Liver (tissue), 9 donors: ENCODE results near the gene EIPR1. TPM values are rescaled to one million over a fixed set of nuclear protein-coding genes. Genes with fewer than 3 reads are reported as not detected.

ENCODE experiments used
- DNase-seq: peaks from one replicate; pipeline ENCODE4 v3.0.0-alpha.2; 2017; ENCODE audit warnings: low spot score
- H3K27ac ChIP-seq, 2 donors: one replicate each; pipeline ENCODE4 v1.7.0; 2013; ENCODE audit warnings: inconsistent platforms in 2 of 2, low read length in 2 of 2, control low read depth in 1 of 2, low read depth in 1 of 2, mild to moderate bottlenecking in 1 of 2
- H3K27me3 ChIP-seq, 4 donors: one replicate each; pipeline versions ENCODE4 v1.6.1 to v1.7.0; 2013; ENCODE audit warnings: low read length in 3 of 4, inconsistent platforms in 1 of 4, mild to moderate bottlenecking in 1 of 4, moderate library complexity in 1 of 4; ENCODE audit not compliant: control insufficient read depth in 4 of 4, insufficient read depth in 4 of 4
- H3K36me3 ChIP-seq, 4 donors: one replicate each; pipeline versions ENCODE4 v1.6.1 to v1.7.0; 2013; ENCODE audit warnings: low read length in 3 of 4, mild to moderate bottlenecking in 3 of 4, low read depth in 1 of 4, moderate library complexity in 1 of 4; ENCODE audit not compliant: control insufficient read depth in 4 of 4, insufficient read depth in 3 of 4
- H3K4me1 ChIP-seq, 4 donors: one replicate each; pipeline versions ENCODE4 v1.6.1 to v1.7.0; 2013; ENCODE audit warnings: low read length in 3 of 4, mild to moderate bottlenecking in 3 of 4, moderate library complexity in 1 of 4; ENCODE audit not compliant: control insufficient read depth in 4 of 4, insufficient read depth in 4 of 4
- H3K4me3 ChIP-seq, 3 donors: one replicate each; pipeline versions ENCODE4 v1.6.1 to v1.7.0; 2013; ENCODE audit warnings: low read length in 3 of 3, control low read depth in 1 of 3, low read depth in 1 of 3, mild to moderate bottlenecking in 1 of 3
- H3K9ac ChIP-seq, 2 donors: one replicate each; pipeline ENCODE4 v1.7.0; 2013; ENCODE audit warnings: low read length in 2 of 2, mild to moderate bottlenecking in 2 of 2, moderate library complexity in 2 of 2, control low read depth in 1 of 2, low read depth in 1 of 2
- H3K9me3 ChIP-seq, 4 donors: one replicate each; pipeline versions ENCODE4 v1.6.1 to v1.7.0; 2013; ENCODE audit warnings: low read length in 3 of 4; ENCODE audit not compliant: control insufficient read depth in 4 of 4
- EGR1 ChIP-seq, 2 donors: IDR thresholded peaks; 2 replicates each; pipeline ENCODE4 v1.6.1; 2016 to 2018; ENCODE audit warnings: antibody characterized with exemption in 2 of 2, low read depth in 2 of 2
- FOXA1 ChIP-seq: IDR thresholded peaks from 2 replicates; pipeline ENCODE4 v1.6.1; 2016; ENCODE audit warnings: antibody characterized with exemption
- JUND ChIP-seq, 2 donors: IDR thresholded peaks; 2 replicates each; pipeline ENCODE4 v1.6.1; 2016; ENCODE audit warnings: antibody characterized with exemption in 2 of 2
- SP1 ChIP-seq: IDR thresholded peaks from 2 replicates; pipeline ENCODE4 v1.6.1; 2018; ENCODE audit warnings: antibody characterized with exemption, mild to moderate bottlenecking
- WGBS: extraction: QIAGEN DNeasy Blood & Tissue Kit; methylation state at CpG from one replicate; pipeline ENCODE4 v1.1.7; 2013; 5-methylcytosine and 5-hydroxymethylcytosine counted together
- polyA plus RNA-seq, 2 donors: library from polyadenylated mRNA; stranded (reverse) in 1 of 2; unstranded in 1 of 2; fragments of 200-250 nt in 1 of 2; fragments of >200 nt in 1 of 2; fragmentation: Nextera tagmentation in 1 of 2; extraction: Ambion mirVana in 1 of 2; gene quantifications; one replicate each; pipeline versions ENCODE4 v1.2.1 to v1.2.3, GENCODE V29; 2013 to 2015
- total RNA-seq, 2 donors: library from RNA; depleted of rRNA; stranded (reverse); fragments of >200 nt; gene quantifications; one replicate each; pipeline ENCODE4 v1.2.3, GENCODE V29; 2014
- TF ChIP-seq, protein P1 (sequence below): fragments of 150-350 bp; IDR thresholded peaks from 2 replicates; pipeline ENCODE4 v1.5.1; 2017; ENCODE audit warnings: improper control_type of control experiment, low read depth, low read length; ENCODE audit not compliant: missing input control
- TF ChIP-seq, protein P2 (sequence below): IDR thresholded peaks from 2 replicates; pipeline ENCODE4 v1.6.1; 2016; ENCODE audit warnings: antibody characterized with exemption
- TF ChIP-seq, protein P3 (sequence below): IDR thresholded peaks from 2 replicates; pipeline ENCODE4 v1.6.1; 2016; ENCODE audit warnings: antibody characterized with exemption
- TF ChIP-seq, protein P4 (sequence below): IDR thresholded peaks from 2 replicates; pipeline ENCODE4 v1.6.1; 2016; ENCODE audit warnings: antibody characterized with exemption, mild to moderate bottlenecking
- donor health status: healthy.
- donor health status: healthy.
- donor health status: healthy.
- donor health status: healthy.
- donor health status: healthy.

The EIPR1 gene
- total and polyA plus RNA-seq, 4 donors, result 7.6 to 12.1 (median 11.4) TPM

DNA sequence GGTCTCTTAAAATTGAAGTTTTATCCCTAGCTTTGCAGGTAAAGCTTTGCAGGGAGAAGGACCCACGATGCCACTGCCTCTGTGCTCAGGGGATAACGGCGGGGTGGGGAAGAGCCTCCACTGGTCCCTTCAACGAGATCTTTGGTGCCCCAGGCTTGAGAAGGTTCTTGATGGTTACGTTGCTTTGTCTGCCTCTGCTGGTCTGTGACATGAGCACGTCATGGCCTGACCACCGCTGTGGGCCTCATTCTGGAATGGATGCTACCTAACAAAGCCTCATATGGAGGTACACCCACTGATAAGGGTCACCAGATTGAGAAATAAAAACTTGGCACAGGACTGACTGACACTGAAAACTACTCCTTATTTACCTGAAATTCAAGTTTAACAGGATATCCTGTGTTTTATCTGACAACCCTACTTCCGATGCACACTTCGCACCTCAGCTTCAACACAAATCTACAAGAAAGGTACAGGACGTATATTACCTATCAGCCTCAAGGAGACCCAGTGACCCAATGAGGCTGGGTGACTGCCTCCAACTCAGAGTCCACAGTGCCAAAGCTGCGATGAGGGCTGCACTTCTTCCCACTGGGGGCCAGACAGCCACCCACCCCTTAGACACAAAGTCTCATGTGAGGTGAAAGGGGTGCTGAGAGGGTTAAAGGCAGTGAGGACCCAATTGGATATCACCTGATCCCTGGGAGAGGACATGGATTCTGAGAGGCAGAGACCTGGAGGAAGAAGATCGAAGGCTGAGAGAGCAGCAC, 64.9 kb downstream of the EIPR1 start:
- no peak for DNase-seq
- WGBS, result 93% methylated on average over 12 of the region's 12 CpGs
- no peak overlapping the region for H3K4me3 ChIP-seq

DNA sequence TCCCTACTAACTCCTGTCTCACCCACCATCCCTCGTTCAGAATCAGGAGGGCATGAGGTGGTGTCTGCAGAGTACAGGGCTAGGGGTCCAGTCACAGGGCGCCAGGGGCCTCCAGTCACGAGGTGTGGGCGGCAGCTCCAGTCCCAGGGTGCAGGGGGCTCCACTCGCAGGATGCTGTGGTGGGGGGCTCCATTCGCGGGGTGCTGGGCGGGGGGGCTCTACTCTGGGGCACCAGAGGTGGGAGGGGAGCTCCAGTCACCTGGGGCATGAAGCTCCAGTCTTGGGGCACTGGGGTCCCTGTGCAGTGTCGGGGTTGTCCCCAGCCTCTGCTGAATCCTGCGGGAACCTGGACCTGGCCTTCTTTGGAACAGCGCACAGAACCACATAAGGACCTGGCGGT, 66.0 kb downstream of the EIPR1 start:
- no peak for DNase-seq
- no peak overlapping the region for H3K27ac ChIP-seq
- no peak overlapping the region for H3K9ac ChIP-seq
- TF ChIP-seq, protein P1, sequence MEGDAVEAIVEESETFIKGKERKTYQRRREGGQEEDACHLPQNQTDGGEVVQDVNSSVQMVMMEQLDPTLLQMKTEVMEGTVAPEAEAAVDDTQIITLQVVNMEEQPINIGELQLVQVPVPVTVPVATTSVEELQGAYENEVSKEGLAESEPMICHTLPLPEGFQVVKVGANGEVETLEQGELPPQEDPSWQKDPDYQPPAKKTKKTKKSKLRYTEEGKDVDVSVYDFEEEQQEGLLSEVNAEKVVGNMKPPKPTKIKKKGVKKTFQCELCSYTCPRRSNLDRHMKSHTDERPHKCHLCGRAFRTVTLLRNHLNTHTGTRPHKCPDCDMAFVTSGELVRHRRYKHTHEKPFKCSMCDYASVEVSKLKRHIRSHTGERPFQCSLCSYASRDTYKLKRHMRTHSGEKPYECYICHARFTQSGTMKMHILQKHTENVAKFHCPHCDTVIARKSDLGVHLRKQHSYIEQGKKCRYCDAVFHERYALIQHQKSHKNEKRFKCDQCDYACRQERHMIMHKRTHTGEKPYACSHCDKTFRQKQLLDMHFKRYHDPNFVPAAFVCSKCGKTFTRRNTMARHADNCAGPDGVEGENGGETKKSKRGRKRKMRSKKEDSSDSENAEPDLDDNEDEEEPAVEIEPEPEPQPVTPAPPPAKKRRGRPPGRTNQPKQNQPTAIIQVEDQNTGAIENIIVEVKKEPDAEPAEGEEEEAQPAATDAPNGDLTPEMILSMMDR, result no peak
- no peak for TF ChIP-seq SP1
- TF ChIP-seq, protein P2, sequence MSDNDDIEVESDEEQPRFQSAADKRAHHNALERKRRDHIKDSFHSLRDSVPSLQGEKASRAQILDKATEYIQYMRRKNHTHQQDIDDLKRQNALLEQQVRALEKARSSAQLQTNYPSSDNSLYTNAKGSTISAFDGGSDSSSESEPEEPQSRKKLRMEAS, result no peak
- no peak for TF ChIP-seq FOXA1
- TF ChIP-seq JUND (IDR thresholded peaks at IDR 0.05), result no peak
- TF ChIP-seq, protein P3, sequence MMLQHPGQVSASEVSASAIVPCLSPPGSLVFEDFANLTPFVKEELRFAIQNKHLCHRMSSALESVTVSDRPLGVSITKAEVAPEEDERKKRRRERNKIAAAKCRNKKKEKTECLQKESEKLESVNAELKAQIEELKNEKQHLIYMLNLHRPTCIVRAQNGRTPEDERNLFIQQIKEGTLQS, result no peak
- TF ChIP-seq, protein P4, sequence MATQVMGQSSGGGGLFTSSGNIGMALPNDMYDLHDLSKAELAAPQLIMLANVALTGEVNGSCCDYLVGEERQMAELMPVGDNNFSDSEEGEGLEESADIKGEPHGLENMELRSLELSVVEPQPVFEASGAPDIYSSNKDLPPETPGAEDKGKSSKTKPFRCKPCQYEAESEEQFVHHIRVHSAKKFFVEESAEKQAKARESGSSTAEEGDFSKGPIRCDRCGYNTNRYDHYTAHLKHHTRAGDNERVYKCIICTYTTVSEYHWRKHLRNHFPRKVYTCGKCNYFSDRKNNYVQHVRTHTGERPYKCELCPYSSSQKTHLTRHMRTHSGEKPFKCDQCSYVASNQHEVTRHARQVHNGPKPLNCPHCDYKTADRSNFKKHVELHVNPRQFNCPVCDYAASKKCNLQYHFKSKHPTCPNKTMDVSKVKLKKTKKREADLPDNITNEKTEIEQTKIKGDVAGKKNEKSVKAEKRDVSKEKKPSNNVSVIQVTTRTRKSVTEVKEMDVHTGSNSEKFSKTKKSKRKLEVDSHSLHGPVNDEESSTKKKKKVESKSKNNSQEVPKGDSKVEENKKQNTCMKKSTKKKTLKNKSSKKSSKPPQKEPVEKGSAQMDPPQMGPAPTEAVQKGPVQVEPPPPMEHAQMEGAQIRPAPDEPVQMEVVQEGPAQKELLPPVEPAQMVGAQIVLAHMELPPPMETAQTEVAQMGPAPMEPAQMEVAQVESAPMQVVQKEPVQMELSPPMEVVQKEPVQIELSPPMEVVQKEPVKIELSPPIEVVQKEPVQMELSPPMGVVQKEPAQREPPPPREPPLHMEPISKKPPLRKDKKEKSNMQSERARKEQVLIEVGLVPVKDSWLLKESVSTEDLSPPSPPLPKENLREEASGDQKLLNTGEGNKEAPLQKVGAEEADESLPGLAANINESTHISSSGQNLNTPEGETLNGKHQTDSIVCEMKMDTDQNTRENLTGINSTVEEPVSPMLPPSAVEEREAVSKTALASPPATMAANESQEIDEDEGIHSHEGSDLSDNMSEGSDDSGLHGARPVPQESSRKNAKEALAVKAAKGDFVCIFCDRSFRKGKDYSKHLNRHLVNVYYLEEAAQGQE, result no peak
- H3K4me3 ChIP-seq, result no peak overlapping the region
- H3K9me3 ChIP-seq, result no peaks in the 10 kb centered on the region
- peaks cover 0 to 8% (median 3%) of the 10 kb centered on the region in 4 donors for H3K4me1 ChIP-seq
- 97% methylated on average over 12 of the region's 12 CpGs for WGBS
- no peaks in the 10 kb centered on the region for H3K36me3 ChIP-seq
- H3K27me3 ChIP-seq, result no peaks in the 10 kb centered on the region

More for the DNA sequence above, 64.9 kb downstream of the EIPR1 start:
- Histone ChIP-seq H3K27me3 (no peaks in the 10 kb centered on the region), H3K9ac (no peak overlapping the region), H3K9me3 (no peaks in the 10 kb centered on the region), H3K4me1 (peaks cover 0 to 8% (median 2%) of the 10 kb centered on the region in 4 donors), H3K27ac (no peak overlapping the region), H3K36me3 (peaks cover 0 to under 1% (median 0%) of the 10 kb centered on the region in 4 donors)
- TF ChIP-seq, protein P1, result no peak
- no peak for TF ChIP-seq SP1
- TF ChIP-seq, protein P2, result no peak
- TF ChIP-seq EGR1 (IDR thresholded peaks at IDR 0.05; ENCODE audit: low read depth in 2 of 2), result no peak
- TF ChIP-seq, protein P4, result no peak
